Stimulated activated CD4-positive, alpha-beta T cell treated with anti-CD3 and anti-CD28 coated beads, Interleukin-4, amount 100 ng/mL, for 24 hours (primary cell): ENCODE results near the gene CPLANE1.
"Not testable (repeated sequence)": the region's sequence is repeated elsewhere in the genome, so short reads cannot be mapped to it uniquely, and the experiment has no call there.

Experiments used
- DNase-seq: peaks from one replicate; pipeline ENCODE4 v3.0.0-alpha.2; 2020

CPLANE1 gene

DNA sequence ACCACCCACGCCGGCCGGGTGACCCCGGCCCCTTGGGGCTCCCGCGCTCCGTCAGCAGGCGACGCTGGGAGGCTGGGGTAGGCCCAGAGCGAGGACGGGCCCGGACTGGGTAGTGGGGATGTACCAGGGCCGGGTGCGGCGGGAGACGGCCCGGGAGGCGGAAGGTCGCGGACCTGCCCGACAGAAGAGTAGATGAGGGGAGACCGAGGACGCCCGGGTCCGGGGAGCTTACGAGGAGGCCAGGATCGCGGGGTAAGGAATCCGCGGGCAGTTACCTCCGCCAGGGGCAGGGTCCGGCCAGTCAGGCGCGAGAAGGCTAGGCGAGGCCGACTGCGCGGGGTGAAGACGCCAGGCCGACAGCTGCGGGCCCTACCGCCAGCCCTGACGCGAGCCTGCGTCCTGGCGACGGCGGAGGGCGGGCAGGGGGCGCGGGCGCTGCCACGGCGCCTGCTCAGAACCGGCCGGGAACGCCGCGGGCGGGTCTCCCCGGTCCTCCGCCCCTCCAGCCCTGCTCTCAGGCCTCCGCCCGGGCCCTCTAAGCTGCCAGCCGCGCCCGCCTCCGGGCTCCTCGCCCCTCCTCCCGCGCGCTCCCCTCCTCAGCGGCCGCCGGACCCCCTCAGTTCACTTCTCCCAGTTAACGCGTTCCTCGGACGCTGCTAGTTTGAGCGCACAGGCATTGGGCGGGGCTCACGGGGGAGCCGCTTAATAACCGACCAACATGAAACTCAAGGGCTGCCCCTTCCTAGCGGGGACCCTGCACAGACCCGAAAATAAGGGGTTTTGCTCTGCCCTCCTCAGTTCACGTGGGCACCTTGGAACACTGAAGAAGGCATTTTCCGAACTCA is at the start of gene CPLANE1:
TSS of gene CPLANE1 (minus strand) at position 407 of the 845 bp plus-strand sequence. CDS start 1,678 bp downstream, outside the sequence.
- DNase-seq = peak; percentile 53

DNA sequence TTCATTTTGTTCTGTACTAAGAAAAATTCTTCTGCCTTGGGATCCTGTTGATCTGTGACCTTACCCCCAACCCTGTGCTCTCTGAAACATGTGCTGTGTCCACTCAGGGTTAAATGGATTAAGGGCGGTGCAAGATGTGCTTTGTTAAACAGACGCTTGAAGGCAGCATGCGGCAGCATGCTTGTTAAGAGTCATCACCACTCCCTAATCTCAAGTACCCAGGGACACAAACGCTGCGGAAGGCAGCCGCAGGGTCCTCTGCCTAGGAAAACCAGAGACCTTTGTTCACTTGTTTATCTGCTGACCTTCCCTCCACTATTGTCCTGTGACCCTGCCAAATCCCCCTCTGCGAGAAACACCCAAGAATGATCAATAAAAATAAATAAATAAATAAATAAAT is 47.1 kb upstream of the CPLANE1 start:
- not testable (repeated sequence) for DNase-seq

- DNase-seq = no peak
These were observed 34.1 kb upstream of the CPLANE1 start for GRCh38 chr5:37283214-37283820.

DNA sequence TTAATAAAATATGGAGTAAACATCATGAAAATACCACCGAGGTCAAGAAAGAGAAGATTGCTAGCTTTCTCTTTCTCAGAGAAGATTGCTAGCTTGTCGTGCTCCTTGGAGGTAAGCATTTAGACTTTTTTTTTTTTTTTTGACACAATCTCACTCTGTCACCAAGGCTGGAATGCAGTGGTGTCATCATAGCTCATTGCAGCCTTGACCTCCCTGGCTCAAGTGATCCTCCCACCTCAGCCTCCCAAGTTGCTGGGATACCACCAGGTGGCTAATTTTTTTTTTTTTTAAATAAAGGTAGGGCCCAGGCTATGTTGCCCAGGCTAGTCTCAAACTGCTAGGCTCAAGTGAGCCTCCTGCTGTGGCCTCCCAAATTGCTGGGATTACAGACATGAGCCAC is 26.3 kb upstream of the CPLANE1 start:
- no peak for DNase-seq

DNA sequence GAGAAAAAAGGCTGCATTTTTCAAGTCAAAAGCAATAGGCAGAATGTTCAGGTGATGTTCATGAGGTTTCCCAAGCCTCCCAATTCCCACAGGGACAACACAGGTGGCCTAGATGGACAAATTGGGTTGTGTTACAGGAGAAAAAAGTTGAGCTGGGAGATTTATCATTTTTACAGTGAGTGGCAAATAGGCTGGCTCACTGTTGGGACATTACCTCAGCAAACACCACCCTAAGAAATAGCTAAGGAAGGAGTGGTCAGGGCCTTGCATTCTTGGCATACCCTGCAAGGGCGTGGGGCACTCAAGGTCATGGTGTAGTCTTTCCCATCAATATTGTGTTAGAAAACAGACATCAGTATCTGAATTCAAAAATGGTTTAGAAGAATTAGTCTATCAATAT is 23.3 kb upstream of the CPLANE1 start:
- DNase-seq = no peak

DNA sequence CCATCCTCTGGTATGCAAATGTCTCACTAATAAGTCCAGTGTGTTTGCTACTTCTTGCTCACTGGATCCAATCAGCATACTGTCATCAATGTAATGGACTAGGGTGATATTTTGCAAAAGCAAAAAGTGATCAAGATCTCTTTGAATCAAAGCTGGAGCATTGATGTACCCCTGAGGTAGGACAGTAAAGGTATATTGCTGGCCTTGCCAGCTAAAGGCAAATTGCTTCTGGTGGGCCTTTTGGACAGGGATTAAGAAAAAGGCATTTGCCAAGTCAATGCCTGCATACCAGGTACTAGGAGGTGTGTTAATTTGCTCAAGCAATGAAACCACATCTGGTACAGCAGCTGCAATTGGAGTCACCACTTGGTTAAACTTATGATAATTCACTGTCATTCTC is 18.9 kb upstream of the CPLANE1 start:
- DNase-seq = not testable (repeated sequence)

DNA sequence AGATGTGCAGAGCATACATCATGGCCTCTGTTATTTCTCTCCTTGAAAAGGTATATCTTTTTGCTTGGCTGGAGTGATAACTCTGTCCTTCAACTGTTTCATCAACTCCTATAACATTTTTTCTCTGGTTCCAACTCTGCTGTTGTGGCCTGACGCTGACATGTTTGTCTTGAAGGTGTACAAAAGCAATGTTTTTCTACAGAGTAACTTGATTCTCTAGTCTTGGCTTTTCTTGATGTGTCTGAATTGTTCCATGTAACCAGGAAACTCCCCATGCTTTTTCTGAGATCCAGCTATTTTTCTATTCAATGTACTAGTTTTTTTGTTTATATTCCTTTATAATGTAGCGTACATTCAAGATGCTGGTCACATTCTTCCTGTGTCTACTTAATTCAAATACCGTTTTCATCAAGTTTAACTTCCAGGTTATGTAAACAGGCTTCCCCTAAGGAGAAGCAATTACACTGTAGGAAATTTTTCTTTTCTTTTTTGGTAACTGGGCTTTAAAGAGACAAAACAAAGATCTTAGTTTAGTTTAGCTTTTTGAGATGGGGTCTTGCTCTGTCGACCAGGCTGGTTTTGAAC is 6.7 kb upstream of the CPLANE1 start:
- DNase-seq = no peak

- no peak for DNase-seq
These were observed 5.4 kb upstream of the CPLANE1 start for GRCh38 chr5:37254581-37254980.

DNA sequence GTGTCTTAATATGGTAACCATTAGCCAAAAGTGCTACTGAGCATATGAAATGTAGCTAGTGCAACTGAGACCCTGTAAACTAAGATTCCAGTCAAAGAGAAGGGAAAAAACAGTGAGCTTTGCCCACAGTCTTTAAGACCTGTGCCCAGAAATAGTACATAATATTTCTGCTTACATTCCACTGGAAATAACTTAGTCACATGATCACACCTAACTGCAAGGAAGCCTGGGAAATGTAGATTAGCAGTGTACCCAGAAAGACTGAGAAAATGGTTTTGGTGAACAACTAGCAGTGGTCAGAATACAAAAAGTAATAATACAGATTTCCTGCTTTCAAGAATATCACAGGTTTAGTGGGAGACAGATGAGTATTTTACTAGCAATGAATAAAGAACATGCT is 2.5 kb upstream of the CPLANE1 start:
- no peak for DNase-seq

DNA sequence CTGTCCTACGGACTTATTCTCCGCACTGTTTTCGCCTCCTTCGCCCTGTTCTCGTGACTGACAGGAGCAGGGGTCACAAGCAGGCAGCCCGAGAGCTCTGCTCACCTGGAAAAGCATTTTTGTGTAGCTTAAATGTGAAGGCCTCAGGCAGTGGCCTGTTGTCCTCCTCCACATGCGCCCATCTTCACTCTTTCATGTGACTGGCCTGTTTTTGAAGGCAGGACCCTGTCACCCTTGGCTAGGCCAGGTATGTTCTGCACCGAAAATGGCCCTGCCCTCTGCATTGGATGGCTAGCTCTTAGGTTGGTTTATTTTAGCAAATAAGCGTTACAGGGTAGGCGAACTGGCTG is 614 bp upstream of the CPLANE1 start:
- DNase-seq = no peak

- DNase-seq = no peak
These were observed 681 bp downstream of the CPLANE1 start for GRCh38 chr5:37248421-37248969.

- no peak for DNase-seq
These were observed 1.7 kb downstream of the CPLANE1 start for GRCh38 chr5:37247496-37247895.

DNA sequence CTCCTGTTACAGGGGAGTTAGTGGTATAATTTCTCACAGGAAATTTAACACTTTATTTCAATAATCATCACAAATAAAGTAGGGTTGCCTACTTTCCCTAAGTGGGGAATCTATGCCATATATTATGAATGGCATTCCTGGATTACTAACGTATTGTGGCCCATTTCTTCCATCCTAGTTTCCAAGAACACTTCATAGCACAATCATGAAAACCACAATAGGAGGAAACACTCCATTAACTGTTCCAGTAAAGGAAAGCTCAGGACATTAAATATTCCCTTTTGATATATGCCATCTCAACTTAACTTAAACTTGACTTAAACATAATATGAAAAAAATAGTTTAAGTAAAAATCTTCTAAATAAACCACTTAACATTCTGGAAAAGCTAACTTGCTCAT is 2.1 kb downstream of the CPLANE1 start:
- DNase-seq = no peak

DNA sequence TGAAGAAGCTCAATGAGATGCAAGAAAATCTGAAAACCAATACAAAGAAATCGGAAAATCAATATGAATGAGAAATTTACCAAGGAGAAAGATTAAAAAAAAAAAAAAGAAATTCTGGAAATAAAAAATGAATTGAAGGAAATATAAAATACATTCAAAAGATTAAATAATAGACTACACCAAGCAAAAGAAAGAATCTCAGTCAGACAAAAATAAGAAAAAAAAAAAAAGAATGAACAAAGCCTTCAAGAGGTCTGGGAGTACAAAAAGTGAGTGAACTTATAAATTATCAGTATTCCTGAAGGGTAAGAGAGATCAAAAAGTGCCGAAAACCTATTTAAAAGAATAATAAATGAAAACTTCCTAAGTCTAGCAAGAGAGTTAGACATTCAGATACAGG is 14.9 kb downstream of the CPLANE1 start:
- no peak for DNase-seq

DNA sequence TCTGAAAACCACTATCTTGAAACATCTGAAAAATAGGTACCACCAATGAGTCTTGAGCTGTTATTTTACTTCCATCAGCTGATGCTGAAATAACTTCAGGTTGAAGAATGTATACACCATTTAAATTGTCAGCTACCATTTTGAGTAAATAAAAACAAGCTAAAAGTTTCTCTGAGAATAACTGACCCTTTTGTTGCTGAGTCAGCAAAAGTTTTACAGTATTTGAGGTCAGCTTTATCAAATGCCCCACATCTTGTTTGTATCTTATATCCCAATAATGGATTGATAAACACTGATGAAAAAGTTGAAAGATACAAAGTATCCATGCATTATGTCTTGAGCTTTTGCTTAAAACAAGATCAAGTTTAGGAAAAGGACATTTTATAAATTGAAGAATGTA is 22.8 kb downstream of the CPLANE1 start:
- DNase-seq = no peak

- no peak for DNase-seq
These were observed 27.0 kb downstream of the CPLANE1 start for GRCh38 chr5:37222181-37222580.

DNA sequence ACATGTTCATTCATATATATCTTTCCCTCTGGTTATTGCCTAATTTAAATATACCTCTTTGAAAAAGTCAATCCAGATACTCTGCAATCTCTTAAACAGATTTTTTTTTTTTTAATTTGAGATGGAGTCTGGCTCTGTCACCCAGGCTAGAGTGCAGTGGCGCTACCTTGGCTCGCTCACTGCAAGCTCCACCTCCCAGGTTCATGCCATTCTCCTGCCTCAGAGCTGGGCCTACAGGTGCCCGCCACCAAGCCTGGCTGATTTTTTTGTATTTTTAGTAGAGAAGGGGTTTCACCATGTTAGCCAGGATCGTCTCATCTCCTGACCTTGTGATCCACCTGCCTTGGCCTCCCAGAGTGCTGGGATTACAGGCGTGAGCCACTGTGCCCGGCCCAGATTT is 28.8 kb downstream of the CPLANE1 start:
- DNase-seq = not testable (repeated sequence)

- DNase-seq = not testable (repeated sequence)
These were observed 29.8 kb downstream of the CPLANE1 start for GRCh38 chr5:37219384-37219783.

GRCh38 chr5:37217976-37218375 is 31.2 kb downstream of the CPLANE1 start:
- DNase-seq = no peak

DNA sequence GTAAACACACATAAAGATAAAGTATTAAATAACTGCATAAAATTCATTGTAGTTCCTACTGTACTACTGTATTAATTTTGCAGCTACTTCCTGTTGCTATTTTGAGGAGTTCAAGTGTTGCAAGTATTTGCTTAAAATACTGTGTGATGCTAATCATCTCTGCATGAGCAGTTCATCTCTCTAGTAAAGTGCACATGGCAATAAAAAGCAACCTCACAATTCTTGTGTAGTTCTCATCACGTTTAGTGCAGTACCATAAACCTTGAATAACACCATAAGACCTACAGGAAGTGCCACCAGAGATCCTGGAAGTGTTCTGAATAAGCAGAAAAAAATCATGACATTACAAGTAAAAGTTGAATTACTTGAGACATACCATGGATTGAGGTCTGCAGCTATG is 34.6 kb downstream of the CPLANE1 start:
- no peak for DNase-seq

- DNase-seq = no peak
These were observed 37.1 kb downstream of the CPLANE1 start for GRCh38 chr5:37212096-37212495.

GRCh38 chr5:37211661-37212060 is 37.5 kb downstream of the CPLANE1 start:
- DNase-seq = no peak

GRCh38 chr5:37208883-37209797 is 40.0 kb downstream of the CPLANE1 start:
- DNase-seq = peak; percentile 10
